ENCODE data around the gene PTPRM. TPM values are rescaled to one million over a fixed set of nuclear protein-coding genes. Genes with fewer than 3 reads are reported as not detected.

PTPRM gene
- total RNA-seq, 1 donor from 2014 or later: 65.5 TPM

DNA sequence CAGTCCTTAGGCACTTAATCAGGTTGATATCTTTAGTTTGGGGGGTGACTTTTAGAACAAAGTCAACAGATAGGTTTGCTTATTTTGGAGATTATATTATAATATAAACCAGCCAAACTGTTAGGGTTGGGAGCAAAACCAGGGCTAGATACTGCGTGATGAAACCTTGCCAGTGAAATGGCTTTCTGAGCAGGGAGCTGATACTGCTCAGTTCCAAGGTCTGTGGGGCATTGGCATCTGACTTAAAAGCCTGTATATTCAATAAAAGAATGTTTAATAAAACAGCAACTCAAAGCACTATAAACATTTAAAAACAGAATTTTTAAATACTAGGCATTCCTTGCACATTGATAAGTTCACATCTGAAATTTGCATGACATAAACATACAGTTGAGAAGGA is 19.3 kb downstream of the PTPRM start:
- Histone ChIP-seq H3K36me3 (ENCODE audit: control insufficient read depth, insufficient read depth, low read length) (no peaks in the 10 kb centered on the region), H3K27me3 (ENCODE audit: control insufficient read depth, insufficient read depth, low read length) (no peaks in the 10 kb centered on the region), H3K4me3 (ENCODE audit: low read depth, low read length) (no peak overlapping the region)
- TF ChIP-seq, protein P1, sequence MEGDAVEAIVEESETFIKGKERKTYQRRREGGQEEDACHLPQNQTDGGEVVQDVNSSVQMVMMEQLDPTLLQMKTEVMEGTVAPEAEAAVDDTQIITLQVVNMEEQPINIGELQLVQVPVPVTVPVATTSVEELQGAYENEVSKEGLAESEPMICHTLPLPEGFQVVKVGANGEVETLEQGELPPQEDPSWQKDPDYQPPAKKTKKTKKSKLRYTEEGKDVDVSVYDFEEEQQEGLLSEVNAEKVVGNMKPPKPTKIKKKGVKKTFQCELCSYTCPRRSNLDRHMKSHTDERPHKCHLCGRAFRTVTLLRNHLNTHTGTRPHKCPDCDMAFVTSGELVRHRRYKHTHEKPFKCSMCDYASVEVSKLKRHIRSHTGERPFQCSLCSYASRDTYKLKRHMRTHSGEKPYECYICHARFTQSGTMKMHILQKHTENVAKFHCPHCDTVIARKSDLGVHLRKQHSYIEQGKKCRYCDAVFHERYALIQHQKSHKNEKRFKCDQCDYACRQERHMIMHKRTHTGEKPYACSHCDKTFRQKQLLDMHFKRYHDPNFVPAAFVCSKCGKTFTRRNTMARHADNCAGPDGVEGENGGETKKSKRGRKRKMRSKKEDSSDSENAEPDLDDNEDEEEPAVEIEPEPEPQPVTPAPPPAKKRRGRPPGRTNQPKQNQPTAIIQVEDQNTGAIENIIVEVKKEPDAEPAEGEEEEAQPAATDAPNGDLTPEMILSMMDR (IDR thresholded peaks at IDR 0.05; ENCODE audit: insufficient read depth, low read length, poor library complexity, severe bottlenecking): no peak
- no peak for DNase-seq (ENCODE audit: low read depth)

DNA sequence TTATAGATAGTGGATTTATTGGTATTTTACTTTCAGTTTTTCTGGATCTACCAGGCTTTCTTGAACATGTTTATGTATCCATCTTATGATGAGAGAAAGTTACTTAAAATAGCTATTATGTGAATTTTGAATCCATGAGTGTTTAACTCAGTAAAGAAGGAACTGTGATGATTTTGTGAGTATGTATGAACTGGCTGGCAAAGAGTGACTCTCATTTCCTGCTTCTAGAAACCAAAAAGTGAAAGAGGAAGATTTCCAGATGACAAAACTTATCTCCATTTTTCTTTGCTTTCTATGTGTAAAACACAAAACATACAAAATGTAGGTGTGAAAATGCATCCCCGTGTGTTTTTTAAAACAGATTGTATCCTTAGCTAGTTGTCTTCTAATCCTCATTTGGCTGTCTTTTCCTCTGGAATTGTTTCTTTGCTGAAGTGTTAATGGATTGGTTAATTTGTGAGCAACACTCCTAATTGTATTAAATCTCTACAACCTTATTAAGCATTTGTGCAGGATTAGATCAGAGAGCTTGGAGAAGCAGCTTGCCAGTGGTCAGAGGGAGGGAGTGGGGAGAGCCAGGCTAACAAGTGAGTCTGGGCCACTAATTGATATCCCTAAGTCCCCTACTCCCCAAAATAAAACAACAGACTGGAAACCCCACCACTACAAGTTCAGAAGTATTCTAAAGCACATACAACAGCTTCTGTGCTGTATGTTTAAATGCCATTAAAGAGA is 23.9 kb downstream of the PTPRM start:
- no peaks in the 10 kb centered on the region for H3K36me3 ChIP-seq (ENCODE audit: control insufficient read depth, insufficient read depth, low read length)
- TF ChIP-seq, protein P1 (IDR thresholded peaks at IDR 0.05; ENCODE audit: insufficient read depth, low read length, poor library complexity, severe bottlenecking): no peak
- H3K4me3 ChIP-seq (ENCODE audit: low read depth, low read length): no peak overlapping the region
- DNase-seq (ENCODE audit: low read depth): no peak
- no peaks in the 10 kb centered on the region for H3K27me3 ChIP-seq (ENCODE audit: control insufficient read depth, insufficient read depth, low read length)

DNA sequence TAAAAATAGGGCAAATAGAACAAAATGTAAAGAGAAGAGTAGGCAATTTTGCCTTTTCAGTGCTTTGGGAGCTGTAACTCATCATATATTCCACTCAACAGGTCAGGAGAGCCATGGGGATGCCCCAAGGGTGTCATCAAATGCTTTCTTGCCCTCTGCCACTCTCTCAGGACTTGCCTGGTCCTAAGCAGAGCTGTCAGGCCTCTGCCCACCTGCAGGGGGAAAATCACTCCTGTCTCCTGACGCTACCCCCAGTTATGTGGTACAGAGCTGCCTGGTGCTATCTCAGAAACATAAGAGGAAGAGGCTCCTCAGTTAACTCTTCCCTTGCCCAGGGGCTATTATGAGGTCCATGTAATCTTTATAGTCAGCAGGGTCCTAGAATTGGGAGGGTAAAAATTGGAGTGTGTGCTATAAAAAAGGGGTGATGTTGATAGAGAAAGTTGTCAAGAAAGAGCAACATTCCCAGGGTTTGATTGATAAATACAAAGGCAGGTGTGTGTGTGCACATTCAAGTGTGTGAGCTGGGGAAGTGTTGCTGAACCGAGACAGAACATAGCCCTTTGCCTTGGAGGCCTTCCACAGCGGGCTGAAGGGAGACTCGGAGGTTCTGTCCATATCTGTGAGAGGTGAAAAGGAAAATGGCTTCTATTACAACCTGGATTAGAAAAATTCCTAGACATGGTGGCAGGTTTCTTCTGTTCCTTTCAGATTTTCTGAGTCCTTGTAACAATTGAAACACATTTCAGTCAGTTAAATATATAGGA is 25.4 kb downstream of the PTPRM start:
- H3K27me3 ChIP-seq (ENCODE audit: control insufficient read depth, insufficient read depth, low read length): no peaks in the 10 kb centered on the region
- no peaks in the 10 kb centered on the region for H3K36me3 ChIP-seq (ENCODE audit: control insufficient read depth, insufficient read depth, low read length)
- H3K4me3 ChIP-seq (ENCODE audit: low read depth, low read length): no peak overlapping the region
- TF ChIP-seq, protein P1 (IDR thresholded peaks at IDR 0.05; ENCODE audit: insufficient read depth, low read length, poor library complexity, severe bottlenecking): peak; percentile 66
- DNase-seq (ENCODE audit: low read depth): no peak

DNA sequence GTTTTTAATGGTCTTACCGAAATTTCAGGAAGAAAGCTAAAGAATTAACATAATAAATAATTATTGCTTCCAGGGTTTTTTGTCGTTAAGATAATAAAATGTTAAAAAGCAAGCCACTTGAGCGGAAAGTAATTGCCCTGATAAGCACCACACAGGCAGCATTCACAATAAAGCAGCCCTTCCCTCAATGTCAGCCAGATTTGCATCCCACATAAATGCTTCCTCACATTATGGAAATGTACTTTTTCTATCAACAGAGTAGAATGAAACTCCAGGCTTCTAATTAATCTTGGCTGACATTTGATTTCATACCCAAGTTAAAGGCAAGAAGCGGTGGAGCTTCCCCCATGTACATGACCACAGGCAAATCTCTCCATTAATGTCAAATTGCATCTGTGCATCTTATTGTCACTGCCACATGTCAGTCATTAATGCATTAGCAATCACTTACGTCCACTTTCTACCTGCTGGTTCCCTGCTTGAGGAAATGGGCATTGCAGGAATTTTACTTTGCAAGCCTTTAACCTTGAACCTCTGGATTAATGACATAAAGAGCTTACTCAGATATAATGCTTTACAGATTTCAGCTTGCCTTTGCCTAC is 26.2 kb downstream of the PTPRM start:
- no peaks in the 10 kb centered on the region for H3K27me3 ChIP-seq (ENCODE audit: control insufficient read depth, insufficient read depth, low read length)
- H3K36me3 ChIP-seq (ENCODE audit: control insufficient read depth, insufficient read depth, low read length): no peaks in the 10 kb centered on the region
- no peak overlapping the region for H3K4me3 ChIP-seq (ENCODE audit: low read depth, low read length)
- DNase-seq (ENCODE audit: low read depth): no peak
- TF ChIP-seq, protein P1 (IDR thresholded peaks at IDR 0.05; ENCODE audit: insufficient read depth, low read length, poor library complexity, severe bottlenecking): no peak

DNA sequence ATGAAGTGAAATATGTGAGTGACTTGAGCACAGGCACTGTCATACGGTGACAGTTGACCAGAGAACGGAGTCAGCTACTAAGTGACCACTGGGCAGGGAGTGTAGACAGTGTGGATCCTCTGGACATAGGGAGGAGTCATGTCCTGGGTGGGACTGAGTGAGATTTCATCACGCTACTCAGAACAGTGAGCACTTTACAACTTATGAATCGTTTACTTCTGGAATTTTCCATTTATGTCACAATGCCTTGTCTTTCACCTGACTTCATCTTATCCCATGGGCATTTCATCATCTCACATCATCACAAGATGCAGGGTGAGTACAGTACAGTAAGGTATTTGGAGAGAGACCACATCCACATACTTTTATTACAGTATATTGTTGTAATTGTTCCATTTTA is 29.0 kb downstream of the PTPRM start:
- DNase-seq (ENCODE audit: low read depth): no peak
- H3K4me3 ChIP-seq (ENCODE audit: low read depth, low read length): no peak overlapping the region
- no peaks in the 10 kb centered on the region for H3K27me3 ChIP-seq (ENCODE audit: control insufficient read depth, insufficient read depth, low read length)
- TF ChIP-seq, protein P1 (IDR thresholded peaks at IDR 0.05; ENCODE audit: insufficient read depth, low read length, poor library complexity, severe bottlenecking): no peak
- no peaks in the 10 kb centered on the region for H3K36me3 ChIP-seq (ENCODE audit: control insufficient read depth, insufficient read depth, low read length)
